Activated naive CD8-positive, alpha-beta T cell (primary cell): Measurements from ENCODE around the gene TMEM255B.

ENCODE experiments used
- H3K27ac Mint-ChIP-seq: one replicate; pipeline ENCODE4 v1.8.0; 2021; ENCODE audit warnings: mixed read lengths
- H3K27me3 Mint-ChIP-seq: one replicate; pipeline ENCODE4 v1.8.0; 2021; ENCODE audit warnings: mixed read lengths
- H3K36me3 Mint-ChIP-seq: one replicate; pipeline ENCODE4 v1.8.0; 2021; ENCODE audit warnings: mixed read lengths
- H3K4me1 Mint-ChIP-seq: one replicate; pipeline ENCODE4 v1.8.0; 2021; ENCODE audit warnings: low read depth, mixed read lengths
- H3K4me3 Mint-ChIP-seq: one replicate; pipeline ENCODE4 v1.8.0; 2021; ENCODE audit warnings: mild to moderate bottlenecking, mixed read lengths
- H3K9me3 Mint-ChIP-seq: one replicate; pipeline ENCODE4 v1.8.0; 2021; ENCODE audit warnings: low read depth, mixed read lengths

The TMEM255B gene

DNA sequence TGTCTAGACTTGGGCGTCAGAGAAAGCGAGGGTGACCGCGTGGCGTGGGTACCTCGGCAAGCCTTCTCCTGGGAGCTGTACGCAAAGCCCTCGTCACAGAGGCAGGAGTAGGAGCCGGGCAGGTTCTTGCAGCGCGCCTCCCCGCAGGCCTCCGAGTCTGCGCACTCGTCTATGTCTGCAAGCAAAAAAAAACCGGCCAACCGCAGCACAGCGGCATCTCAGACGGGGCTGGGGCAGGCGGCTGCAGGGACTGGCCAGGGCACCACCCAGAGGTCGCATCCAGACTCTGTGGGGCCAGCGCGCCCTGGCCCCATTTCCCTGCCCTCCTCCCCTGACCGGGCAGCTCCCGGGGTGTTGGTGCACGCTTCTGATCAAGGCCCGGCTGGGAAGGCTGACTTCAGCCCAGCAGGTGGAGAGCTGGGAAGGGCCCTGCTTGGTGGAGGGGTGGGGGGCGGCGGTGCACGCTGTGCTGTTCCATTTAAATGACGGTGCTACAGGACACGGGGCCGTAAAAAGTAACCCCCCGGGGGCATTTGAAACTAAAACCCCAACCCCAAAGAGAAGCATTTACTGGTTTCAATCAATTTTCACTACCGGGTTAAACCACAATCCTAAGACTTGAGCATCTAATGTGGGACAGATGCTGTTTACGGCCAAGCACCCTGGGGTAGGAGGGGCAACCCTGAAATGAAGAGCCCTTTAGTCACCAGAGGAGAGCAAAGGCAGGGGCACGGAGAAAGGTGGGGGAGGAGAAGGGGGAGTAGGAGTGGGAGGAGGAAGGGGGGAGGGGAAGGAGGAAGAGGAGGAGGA lies 76.6 kb downstream of the TMEM255B start:
- no peaks in the 10 kb centered on the region for H3K27me3 Mint-ChIP-seq

DNA sequence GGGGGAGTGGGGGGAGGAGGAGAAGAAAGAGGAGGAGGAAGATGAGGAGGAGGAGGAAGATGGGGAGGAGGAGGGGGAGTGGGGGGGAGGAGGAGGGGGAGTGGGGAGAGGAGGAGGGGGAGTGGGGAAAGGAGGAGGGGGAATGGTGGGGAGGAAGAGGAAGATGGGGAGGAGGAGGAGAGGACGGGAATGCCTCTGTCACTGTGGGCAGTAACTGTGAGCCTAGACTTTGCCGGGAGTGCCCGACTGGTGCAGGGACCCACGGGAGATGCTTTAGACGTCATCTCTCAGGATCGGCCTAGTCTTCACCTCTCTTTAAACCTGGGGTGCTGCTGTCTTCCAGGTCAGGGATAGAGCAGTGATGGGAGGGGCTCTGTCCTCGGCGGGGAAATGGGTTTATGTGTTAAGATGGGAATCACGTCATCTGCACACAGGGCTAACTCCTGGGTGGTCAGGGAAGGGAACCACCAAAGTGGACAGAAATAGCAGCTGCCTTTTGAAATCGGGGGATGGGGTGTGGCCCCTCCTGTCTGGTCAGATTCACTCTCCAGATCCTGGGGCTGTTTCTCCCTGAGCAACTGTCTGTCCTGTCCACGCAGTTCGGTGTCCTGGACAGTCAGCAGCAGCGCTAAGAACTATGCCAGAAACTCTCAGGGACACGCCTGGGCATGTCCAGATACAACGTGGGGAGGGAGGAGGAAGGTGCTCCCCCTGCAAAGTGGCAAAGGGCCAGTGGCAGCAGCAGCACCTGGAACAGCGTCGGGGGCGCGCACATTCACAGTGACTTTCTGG lies 77.9 kb downstream of the TMEM255B start:
- Mint-ChIP-seq H3K36me3 (no peaks in the 10 kb centered on the region), H3K27me3 (no peaks in the 10 kb centered on the region)

More for the DNA sequence above, 76.6 kb downstream of the TMEM255B start:
- Mint-ChIP-seq H3K36me3 (no peaks in the 10 kb centered on the region), H3K27ac (no peak overlapping the region), H3K4me1 (peaks cover 1% of the 10 kb centered on the region), H3K9me3 (no peaks in the 10 kb centered on the region), H3K4me3 (no peak overlapping the region)

GRCh38 chr13:113837560-113838355 lies 78.7 kb downstream of the TMEM255B start:
- peaks cover 10% of the 10 kb centered on the region for H3K4me1 Mint-ChIP-seq
- H3K27ac Mint-ChIP-seq = no peak overlapping the region
- H3K9me3 Mint-ChIP-seq = no peaks in the 10 kb centered on the region
- no peak overlapping the region for H3K4me3 Mint-ChIP-seq
- no peaks in the 10 kb centered on the region for H3K36me3 Mint-ChIP-seq
- H3K27me3 Mint-ChIP-seq = no peaks in the 10 kb centered on the region

More for the DNA sequence above, 77.9 kb downstream of the TMEM255B start:
- Mint-ChIP-seq H3K4me3 (no peak overlapping the region), H3K9me3 (no peaks in the 10 kb centered on the region), H3K27ac (no peak overlapping the region), H3K4me1 (peaks cover 6% of the 10 kb centered on the region)

GRCh38 chr13:113838711-113839201 lies 79.7 kb downstream of the TMEM255B start:
- Mint-ChIP-seq H3K27me3 (no peaks in the 10 kb centered on the region), H3K27ac (no peak overlapping the region), H3K36me3 (no peaks in the 10 kb centered on the region), H3K4me1 (peaks cover 10% of the 10 kb centered on the region), H3K9me3 (no peaks in the 10 kb centered on the region), H3K4me3 (no peak overlapping the region)

GRCh38 chr13:113839536-113840204 lies 80.6 kb downstream of the TMEM255B start:
- Mint-ChIP-seq H3K4me3 (no peak overlapping the region), H3K36me3 (no peaks in the 10 kb centered on the region), H3K4me1 (peaks cover 16% of the 10 kb centered on the region), H3K9me3 (no peaks in the 10 kb centered on the region), H3K27me3 (peaks cover 3% of the 10 kb centered on the region), H3K27ac (no peak overlapping the region)

DNA sequence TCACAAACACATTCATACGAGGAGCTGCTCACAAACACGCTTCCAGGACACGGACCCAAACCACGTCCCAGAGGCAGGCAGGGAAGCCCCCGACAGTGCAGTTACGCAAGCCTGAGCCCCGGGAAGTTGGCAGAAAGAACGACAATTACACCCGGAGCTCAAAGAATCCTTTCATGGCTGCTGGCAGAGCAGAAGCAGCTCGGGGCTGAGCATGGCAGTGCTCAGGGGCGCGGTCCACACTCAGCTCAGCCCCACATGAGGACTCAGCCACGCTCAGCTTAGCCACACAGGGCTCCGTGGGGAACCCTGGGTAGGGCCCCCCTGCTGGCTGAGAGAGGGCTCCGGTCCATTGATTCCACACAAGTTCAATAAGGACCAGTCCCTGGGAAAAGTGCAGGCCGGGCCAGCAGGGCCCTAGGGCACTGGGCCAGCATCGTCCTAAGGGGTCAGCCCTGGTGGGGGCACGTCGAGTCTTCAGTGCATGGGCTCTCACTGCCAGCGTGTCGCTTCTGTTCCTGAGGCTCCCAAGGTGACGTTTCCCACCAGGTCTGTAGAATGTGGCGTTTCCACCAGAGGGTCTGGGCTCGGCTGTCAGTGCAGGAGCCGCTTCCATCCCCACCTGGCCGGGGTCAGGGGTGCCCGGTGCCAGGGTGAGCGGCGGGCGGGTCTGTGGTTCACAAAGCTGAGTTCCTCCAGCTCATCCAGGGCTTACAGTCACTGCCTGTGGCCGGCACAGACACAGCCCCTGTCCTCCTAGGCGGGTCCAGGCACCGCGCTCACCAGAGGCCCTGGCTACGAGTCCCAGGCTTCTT lies 81.7 kb downstream of the TMEM255B start:
- Mint-ChIP-seq H3K4me3 (no peak overlapping the region), H3K27ac (no peak overlapping the region), H3K36me3 (no peaks in the 10 kb centered on the region), H3K9me3 (no peaks in the 10 kb centered on the region), H3K27me3 (peaks cover 3% of the 10 kb centered on the region), H3K4me1 (peaks cover 23% of the 10 kb centered on the region)

GRCh38 chr13:113841353-113841650 lies 82.3 kb downstream of the TMEM255B start:
- Mint-ChIP-seq H3K4me3 (no peak overlapping the region), H3K36me3 (no peaks in the 10 kb centered on the region), H3K9me3 (no peaks in the 10 kb centered on the region), H3K27me3 (peaks cover 3% of the 10 kb centered on the region), H3K4me1 (peaks cover 29% of the 10 kb centered on the region), H3K27ac (no peak overlapping the region)

GRCh38 chr13:113842336-113843062 lies 83.5 kb downstream of the TMEM255B start:
- no peak overlapping the region for H3K4me3 Mint-ChIP-seq
- no peak overlapping the region for H3K27ac Mint-ChIP-seq
- peaks cover 3% of the 10 kb centered on the region for H3K27me3 Mint-ChIP-seq
- no peaks in the 10 kb centered on the region for H3K36me3 Mint-ChIP-seq
- H3K4me1 Mint-ChIP-seq = peaks cover 38% of the 10 kb centered on the region
- no peaks in the 10 kb centered on the region for H3K9me3 Mint-ChIP-seq

DNA sequence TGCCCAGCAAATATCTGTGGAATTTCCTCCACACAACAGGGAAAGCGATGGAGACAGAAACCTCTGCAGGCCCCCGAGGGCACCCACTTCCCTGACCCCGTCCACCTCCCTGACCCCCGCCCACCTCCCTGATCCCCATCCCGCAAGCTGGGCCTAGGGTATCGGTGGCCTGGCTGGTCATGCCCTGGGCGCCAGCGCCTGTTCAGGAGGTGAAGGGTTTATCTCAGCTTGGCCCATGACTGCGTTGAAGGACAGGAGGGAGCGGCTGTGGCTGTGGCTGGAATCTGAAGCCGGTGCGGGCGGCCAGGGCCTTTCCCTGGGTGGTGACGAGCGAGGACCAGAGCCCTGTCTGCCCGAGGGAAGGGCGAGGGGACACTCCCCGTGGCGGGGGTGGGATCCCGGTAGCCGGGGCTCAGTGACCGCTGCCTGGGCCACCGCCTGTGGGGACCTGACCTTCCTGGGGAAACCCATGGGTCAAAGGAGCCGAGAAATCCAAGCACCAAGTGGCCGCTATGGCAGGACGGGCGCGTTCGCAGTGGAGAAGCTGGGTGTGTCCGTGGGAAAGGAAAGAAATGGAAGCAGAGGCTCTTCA lies 84.1 kb downstream of the TMEM255B start:
- Mint-ChIP-seq H3K27ac (no peak overlapping the region), H3K36me3 (no peaks in the 10 kb centered on the region), H3K4me3 (no peak overlapping the region), H3K27me3 (peaks cover 3% of the 10 kb centered on the region), H3K9me3 (no peaks in the 10 kb centered on the region), H3K4me1 (peaks cover 38% of the 10 kb centered on the region)

DNA sequence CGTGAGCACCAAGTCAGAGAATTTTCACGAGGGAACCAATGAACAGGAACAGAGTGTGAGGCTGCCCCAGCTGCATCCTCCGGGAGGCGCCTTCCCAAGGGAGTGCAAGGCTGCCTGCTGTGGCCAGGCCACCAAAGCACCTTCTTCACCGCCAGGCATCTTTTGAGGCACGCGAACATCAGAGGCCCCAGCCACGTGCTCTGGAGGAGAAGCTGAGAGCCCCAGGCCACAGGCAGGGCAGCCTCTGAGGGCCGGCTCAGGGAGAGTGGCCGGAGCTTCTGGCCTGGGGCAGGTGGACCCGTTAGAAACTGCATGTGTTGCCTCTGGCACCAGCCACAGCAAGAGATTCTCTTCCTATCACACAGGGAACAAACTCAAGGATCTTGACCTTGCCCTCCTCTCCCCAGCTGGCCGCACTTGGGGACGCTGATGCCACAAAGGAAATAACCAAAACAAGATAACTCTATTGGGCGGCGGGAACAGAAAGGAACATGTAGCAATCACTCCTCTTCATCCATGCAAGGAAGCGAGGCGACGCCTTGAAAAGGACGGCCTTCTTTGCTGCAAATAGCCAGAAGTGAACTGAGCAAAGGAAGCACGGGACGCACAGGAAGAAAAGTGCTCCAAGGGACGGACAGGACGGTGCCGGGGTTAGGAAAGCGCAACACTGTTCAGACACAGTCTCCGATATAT lies 85.0 kb downstream of the TMEM255B start:
- peaks cover 3% of the 10 kb centered on the region for H3K27me3 Mint-ChIP-seq
- no peaks in the 10 kb centered on the region for H3K9me3 Mint-ChIP-seq
- H3K27ac Mint-ChIP-seq = no peak overlapping the region
- H3K36me3 Mint-ChIP-seq = no peaks in the 10 kb centered on the region
- peaks cover 38% of the 10 kb centered on the region for H3K4me1 Mint-ChIP-seq
- H3K4me3 Mint-ChIP-seq = peak overlapping the region; percentile 13

GRCh38 chr13:113845055-113845454 lies 86.0 kb downstream of the TMEM255B start:
- Mint-ChIP-seq H3K4me1 (peaks cover 38% of the 10 kb centered on the region), H3K27me3 (peaks cover 3% of the 10 kb centered on the region), H3K27ac (no peak overlapping the region), H3K36me3 (no peaks in the 10 kb centered on the region), H3K4me3 (no peak overlapping the region), H3K9me3 (no peaks in the 10 kb centered on the region)

DNA sequence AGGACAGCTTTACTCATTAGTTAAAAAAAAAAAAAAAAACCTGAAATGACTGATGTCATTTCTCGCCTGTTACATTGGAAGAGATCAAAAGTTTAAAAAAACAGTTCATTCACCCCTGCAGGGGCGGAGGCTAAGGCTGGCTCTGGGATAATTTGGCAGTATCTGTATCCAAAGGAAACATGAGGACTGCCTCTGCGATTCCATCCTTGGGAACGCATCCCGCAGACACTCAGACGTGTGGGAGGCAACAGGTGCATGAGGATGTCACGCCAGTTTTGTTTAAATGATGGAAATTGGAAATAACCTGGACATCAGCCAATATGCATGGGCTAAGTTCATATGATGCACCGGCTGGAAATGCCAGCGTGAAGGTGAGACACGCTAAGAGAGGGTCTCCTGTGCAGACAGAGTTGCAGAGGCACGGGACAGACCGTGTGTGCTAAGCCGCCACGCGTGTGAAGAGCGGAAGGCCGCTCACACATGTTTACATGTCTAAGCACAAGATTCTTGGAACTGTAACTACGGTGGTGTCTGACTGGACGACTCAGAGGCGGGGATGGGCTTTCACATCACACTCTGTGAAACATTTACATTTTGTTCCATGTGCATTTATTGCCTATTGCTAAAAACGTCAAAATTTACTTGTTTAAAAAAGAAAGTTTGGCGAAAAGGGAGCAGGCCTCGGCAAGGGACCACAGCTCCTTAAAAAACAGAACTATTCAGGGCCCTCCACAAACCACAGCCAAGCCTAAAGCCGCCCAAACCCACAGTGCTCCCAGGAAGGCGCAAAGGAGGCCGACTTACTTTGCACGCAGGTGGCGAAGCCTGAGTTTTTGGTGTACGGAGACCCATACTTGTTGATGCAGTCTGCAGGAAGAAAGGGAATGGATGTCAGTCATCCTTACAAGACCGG lies 87.0 kb downstream of the TMEM255B start:
- Mint-ChIP-seq H3K4me3 (peak overlapping the region; percentile 59), H3K27me3 (peaks cover 3% of the 10 kb centered on the region), H3K27ac (no peak overlapping the region), H3K9me3 (no peaks in the 10 kb centered on the region), H3K4me1 (peaks cover 38% of the 10 kb centered on the region), H3K36me3 (no peaks in the 10 kb centered on the region)
